Endodermal cell (in vitro differentiated cells): ENCODE measurements around the gene COL6A5. TPM values are rescaled to one million over a fixed set of nuclear protein-coding genes. Genes with fewer than 3 reads are reported as not detected.
A peak's percentile ranks its signal among the peaks of the same experiment; 100 is the strongest.

ENCODE experiments used
- DNase-seq: peaks from one replicate; pipeline ENCODE4 v3.0.0-alpha.2; 2017
- H3K27ac ChIP-seq: 2 replicates; pipeline ENCODE4 v1.5.1; 2013; ENCODE audit warnings: mild to moderate bottlenecking, low read depth, low read length, moderate library complexity
- H3K27me3 ChIP-seq: 2 replicates; pipeline ENCODE4 v1.6.1; 2013; ENCODE audit warnings: mild to moderate bottlenecking, low read length, moderate library complexity; ENCODE audit not compliant: insufficient read depth, control insufficient read depth, poor library complexity, severe bottlenecking
- H3K36me3 ChIP-seq: 2 replicates; pipeline ENCODE4 v1.7.0; 2013; ENCODE audit warnings: mild to moderate bottlenecking, low read length, moderate library complexity; ENCODE audit not compliant: control insufficient read depth, insufficient read depth
- H3K4me1 ChIP-seq: one replicate; pipeline ENCODE4 v1.7.0; 2013; ENCODE audit warnings: low read length; ENCODE audit not compliant: control insufficient read depth, insufficient read depth
- H3K4me3 ChIP-seq: 2 replicates; pipeline ENCODE4 v1.5.1; 2013; ENCODE audit warnings: mild to moderate bottlenecking, low read length, moderate library complexity
- H3K9ac ChIP-seq: 2 replicates; pipeline ENCODE4 v1.6.1; 2013; ENCODE audit warnings: mild to moderate bottlenecking, low read length, moderate library complexity; ENCODE audit not compliant: poor library complexity, severe bottlenecking; ENCODE audit errors: extremely low read depth
- H3K9me3 ChIP-seq: 2 replicates; pipeline ENCODE4 v1.6.1; 2013; ENCODE audit warnings: mild to moderate bottlenecking, low read length, moderate library complexity; ENCODE audit not compliant: control insufficient read depth
- H3K27ac Mint-ChIP-seq: 2 replicates; pipeline ENCODE4 v1.8.0; 2020; ENCODE audit warnings: mixed read lengths
- H3K27me3 Mint-ChIP-seq: 2 replicates; pipeline ENCODE4 v1.8.0; 2021; ENCODE audit warnings: mild to moderate bottlenecking, mixed read lengths; ENCODE audit not compliant: insufficient read depth
- H3K36me3 Mint-ChIP-seq: 2 replicates; pipeline ENCODE4 v1.8.0; 2020; ENCODE audit warnings: low read depth, mixed read lengths
- H3K4me1 Mint-ChIP-seq: 2 replicates; pipeline ENCODE4 v1.8.0; 2020; ENCODE audit warnings: mixed read lengths
- H3K4me3 Mint-ChIP-seq: 2 replicates; pipeline ENCODE4 v1.8.0; 2020; ENCODE audit warnings: mild to moderate bottlenecking, moderate library complexity, mixed read lengths
- H3K9me3 Mint-ChIP-seq: 2 replicates; pipeline ENCODE4 v1.8.0; 2020; ENCODE audit warnings: mild to moderate bottlenecking, mixed read lengths
- CTCF ChIP-seq: fragments of 200-600 bp; sonication (generic); conservative IDR thresholded peaks from 2 replicates; pipeline ENCODE4 v1.5.0; 2021; ENCODE audit warnings: antibody characterized with exemption, mild to moderate bottlenecking
- WGBS, 2 experiments: methylation state at CpG; one replicate each; pipeline versions ENCODE4 v1.1.5 to v1.1.7; 2013; ENCODE audit warnings: missing lambda C conversion rate in 2 of 2, mixed read lengths in 1 of 2; ENCODE audit not compliant: insufficient coverage in 1 of 2, insufficient read length in 1 of 2; 5-methylcytosine and 5-hydroxymethylcytosine counted together
- total RNA-seq, 2 donors: library from RNA; stranded (reverse); fragmentation: NEBNext Ultra II Directional in 1 of 2; extraction: Animal tissue kit (Norgen Biotek cat#: 25700) in 1 of 2; gene quantifications; 2 replicates in 1 of 2; 3 replicates in 1 of 2; pipeline ENCODE4 v1.2.1, GENCODE V29; 2021

Gene COL6A5
- total RNA-seq, 2 donors from 2014 or later = 0.02 to 0.07 TPM

GRCh38 chr3:130468311-130468710, 122.8 kb downstream of the COL6A5 start:
- no peak overlapping the region for H3K4me3 Mint-ChIP-seq
- H3K36me3 Mint-ChIP-seq = no peaks in the 10 kb centered on the region
- no peak for TF ChIP-seq CTCF
- peaks cover 3% of the 10 kb centered on the region for H3K27me3 Mint-ChIP-seq
- Histone ChIP-seq H3K27ac (no peak overlapping the region), H3K9ac (no peak overlapping the region), H3K4me3 (no peak overlapping the region), H3K27me3 (no peaks in the 10 kb centered on the region), H3K36me3 (no peaks in the 10 kb centered on the region), H3K4me1 (no peaks in the 10 kb centered on the region), H3K9me3 (no peaks in the 10 kb centered on the region)
- H3K4me1 Mint-ChIP-seq = no peaks in the 10 kb centered on the region
- no peaks in the 10 kb centered on the region for H3K9me3 Mint-ChIP-seq
- DNase-seq = no peak
- WGBS, 2 experiments = 92 to 100% methylated on average over 1 of the region's 1 CpG
- no peak overlapping the region for H3K27ac Mint-ChIP-seq

GRCh38 chr3:130470126-130470525, 124.7 kb downstream of the COL6A5 start:
- Mint-ChIP-seq H3K27me3 (no peaks in the 10 kb centered on the region), H3K9me3 (peaks cover 3% of the 10 kb centered on the region), H3K4me1 (no peaks in the 10 kb centered on the region), H3K36me3 (no peaks in the 10 kb centered on the region), H3K27ac (no peak overlapping the region), H3K4me3 (no peak overlapping the region)
- DNase-seq = peak; percentile 58
- 89 to 100% methylated on average over 1 to 2 of the region's 3 CpGs for WGBS, 2 experiments
- Histone ChIP-seq H3K4me3 (no peak overlapping the region), H3K27ac (no peak overlapping the region), H3K9ac (no peak overlapping the region), H3K27me3 (no peaks in the 10 kb centered on the region), H3K4me1 (no peaks in the 10 kb centered on the region), H3K9me3 (no peaks in the 10 kb centered on the region), H3K36me3 (no peaks in the 10 kb centered on the region)
- TF ChIP-seq CTCF = no peak

GRCh38 chr3:130473416-130473815, 127.9 kb downstream of the COL6A5 start:
- Histone ChIP-seq H3K9me3 (peaks cover 3% of the 10 kb centered on the region), H3K4me3 (no peak overlapping the region), H3K27me3 (no peaks in the 10 kb centered on the region), H3K4me1 (no peaks in the 10 kb centered on the region), H3K36me3 (no peaks in the 10 kb centered on the region), H3K9ac (no peak overlapping the region), H3K27ac (no peak overlapping the region)
- 45% methylated on average over 2 of the region's 2 CpGs; no CpG with 5 or more reads in 1 of the 2 experiments for WGBS, 2 experiments
- Mint-ChIP-seq H3K4me1 (no peaks in the 10 kb centered on the region), H3K4me3 (no peak overlapping the region), H3K27ac (no peak overlapping the region), H3K36me3 (no peaks in the 10 kb centered on the region), H3K9me3 (peaks cover 8% of the 10 kb centered on the region), H3K27me3 (no peaks in the 10 kb centered on the region)
- no peak for DNase-seq
- no peak for TF ChIP-seq CTCF
